GM11168 (cell line): ENCODE measurements around the gene SH3RF3.

Experiments
- in situ Hi-C: fragments of 300-500 bp; cut with MboI; formaldehyde crosslinking; loops from one replicate; pipeline ENCODE4 v1.12.0; 2022; ENCODE audit warnings: low sequenced_read_pairs; ENCODE audit not compliant: unreplicated experiment

Gene SH3RF3

GRCh38 chr2:109395494-109396201, 266.6 kb downstream of the SH3RF3 start:
- in situ Hi-C loops: no loop called here

- in situ Hi-C loops: no loop called here
Observed at GRCh38 chr2:109396202-109397180, 267.5 kb downstream of the SH3RF3 start.

- in situ Hi-C loops: no loop called here
Observed at GRCh38 chr2:109397893-109398292, 268.9 kb downstream of the SH3RF3 start.

GRCh38 chr2:109398366-109399015, 269.5 kb downstream of the SH3RF3 start:
- in situ Hi-C loops: no loop called here

- in situ Hi-C loops: no loop called here
Observed at GRCh38 chr2:109399066-109399465, 270.1 kb downstream of the SH3RF3 start.

GRCh38 chr2:109400102-109400501, 271.1 kb downstream of the SH3RF3 start:
- in situ Hi-C loops: no loop called here

- in situ Hi-C loops: no loop called here
Observed at GRCh38 chr2:109401370-109401769, 272.4 kb downstream of the SH3RF3 start.

GRCh38 chr2:109402180-109402579, 273.2 kb downstream of the SH3RF3 start:
- in situ Hi-C loops: no loop called here

GRCh38 chr2:109402980-109403840, 274.2 kb downstream of the SH3RF3 start:
- in situ Hi-C loops: no loop called here

- in situ Hi-C loops: no loop called here
Observed at GRCh38 chr2:109403841-109404201, 274.8 kb downstream of the SH3RF3 start.

GRCh38 chr2:109404681-109405080, 275.7 kb downstream of the SH3RF3 start:
- in situ Hi-C loops: no loop called here

- in situ Hi-C loops: no loop called here
Observed at GRCh38 chr2:109405873-109406272, 276.9 kb downstream of the SH3RF3 start.

- in situ Hi-C loops: no loop called here
Observed at GRCh38 chr2:109406301-109406700, 277.3 kb downstream of the SH3RF3 start.

GRCh38 chr2:109407276-109408042, 278.5 kb downstream of the SH3RF3 start:
- in situ Hi-C loops: no loop called here

GRCh38 chr2:109408043-109408335, 279.0 kb downstream of the SH3RF3 start:
- in situ Hi-C loops: no loop called here

- in situ Hi-C loops: no loop called here
Observed at GRCh38 chr2:109409321-109410038, 280.5 kb downstream of the SH3RF3 start.

GRCh38 chr2:109410039-109410815, 281.2 kb downstream of the SH3RF3 start:
- in situ Hi-C loops: no loop called here
